IPS-NIHi7 (cell line): ENCODE data around the gene TTLL3.

Experiments
- DNase-seq: peaks from one replicate; pipeline ENCODE4 v3.0.0; 2012; ENCODE audit warnings: mixed read lengths; ENCODE audit errors: extremely low spot score

TTLL3 gene

DNA sequence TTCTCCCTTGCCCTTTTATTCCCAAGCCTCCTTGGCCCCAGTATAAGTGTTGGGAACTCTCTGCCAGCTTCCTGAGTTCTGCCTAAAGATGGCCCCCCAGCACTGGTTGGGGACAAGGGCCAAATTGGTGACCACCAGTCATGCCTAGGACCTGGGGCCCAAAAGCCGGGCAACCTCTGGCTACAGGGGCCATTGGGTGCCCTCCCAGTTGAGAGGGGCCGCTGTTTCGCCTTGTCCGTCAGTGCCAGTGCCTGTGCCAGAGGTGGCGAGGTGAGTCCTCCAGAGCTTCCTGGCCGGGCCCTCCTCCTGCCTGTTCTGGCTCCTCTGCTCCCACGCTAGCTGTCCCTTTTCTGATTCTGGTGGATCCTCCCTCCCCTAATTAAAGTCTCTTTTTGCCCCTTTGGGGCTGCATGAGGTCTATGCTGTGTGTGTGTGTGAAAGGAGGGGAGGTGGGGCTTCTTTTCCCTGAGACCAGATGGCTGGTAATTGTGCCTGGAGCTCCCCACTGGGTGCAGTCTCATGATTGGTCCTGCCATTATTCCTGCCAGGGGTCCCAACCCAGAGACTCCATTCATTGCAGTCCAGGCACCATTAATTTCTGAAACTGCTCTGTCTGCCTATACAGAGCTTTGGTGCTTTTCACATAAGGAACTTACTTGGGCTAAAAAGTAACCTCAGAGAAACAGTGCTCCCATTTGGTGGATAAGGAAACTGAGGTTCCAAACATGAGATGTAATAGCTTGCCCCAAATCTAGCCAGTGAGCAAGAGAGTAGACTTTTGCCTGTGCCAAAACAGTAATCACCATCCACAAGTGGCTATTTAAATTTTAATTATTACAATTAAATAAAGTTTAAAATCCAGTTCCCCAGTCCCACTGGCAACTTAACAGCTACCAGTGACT is 3.1 kb upstream of the TTLL3 start:
- no peak for DNase-seq

DNA sequence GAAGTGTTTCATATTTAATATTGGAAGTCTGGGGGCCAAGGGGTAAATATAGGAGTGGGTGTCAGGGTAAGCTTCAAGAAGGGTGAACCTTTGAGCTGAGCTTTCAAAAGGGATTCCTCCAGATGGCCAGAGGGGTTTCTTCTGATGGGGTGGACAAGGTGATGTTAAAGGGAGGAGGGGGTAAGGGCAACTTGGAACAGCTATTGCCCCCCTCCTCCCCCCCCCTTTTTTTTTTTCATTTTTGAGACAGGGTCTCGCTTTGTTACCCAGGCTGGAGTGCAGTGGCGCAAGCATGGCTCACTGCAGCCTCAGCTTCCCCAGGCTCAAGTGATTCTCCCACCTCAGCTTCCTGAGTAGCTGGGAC is 2.1 kb upstream of the TTLL3 start:
- no peak for DNase-seq

DNA sequence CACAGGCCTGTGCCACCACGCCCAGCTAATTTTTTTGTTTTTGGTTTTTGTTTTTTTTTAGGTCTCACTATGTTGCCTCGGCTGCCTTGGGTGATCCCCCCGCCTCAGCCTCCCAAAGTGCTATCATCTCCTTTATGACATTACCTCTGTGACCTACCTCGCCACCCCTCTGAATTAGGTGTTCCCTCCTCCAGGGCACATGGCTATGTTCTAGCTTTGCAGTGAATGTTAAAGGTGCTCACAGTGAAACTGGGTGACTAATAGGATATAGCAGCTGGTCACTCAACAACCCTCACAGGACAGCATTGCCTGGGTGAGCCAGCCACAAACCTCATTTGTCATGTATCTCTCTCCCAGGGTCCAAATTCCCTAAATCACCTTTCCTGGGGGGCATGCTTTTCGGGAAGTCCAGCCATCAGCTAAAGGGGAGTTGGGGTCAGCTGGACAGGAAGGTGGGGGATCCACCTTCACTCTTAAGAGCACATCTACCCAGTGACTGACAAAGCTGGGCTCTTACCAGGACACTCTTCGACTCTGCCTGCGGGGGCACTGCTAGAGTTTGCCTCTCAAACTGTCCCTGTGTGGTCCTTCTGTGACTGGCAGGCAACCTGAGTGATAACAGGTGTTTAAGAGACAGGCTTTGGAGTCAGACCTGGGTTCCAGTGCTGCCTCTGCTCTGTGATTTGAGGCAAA is 1.6 kb upstream of the TTLL3 start:
- peak; percentile 56 for DNase-seq

DNA sequence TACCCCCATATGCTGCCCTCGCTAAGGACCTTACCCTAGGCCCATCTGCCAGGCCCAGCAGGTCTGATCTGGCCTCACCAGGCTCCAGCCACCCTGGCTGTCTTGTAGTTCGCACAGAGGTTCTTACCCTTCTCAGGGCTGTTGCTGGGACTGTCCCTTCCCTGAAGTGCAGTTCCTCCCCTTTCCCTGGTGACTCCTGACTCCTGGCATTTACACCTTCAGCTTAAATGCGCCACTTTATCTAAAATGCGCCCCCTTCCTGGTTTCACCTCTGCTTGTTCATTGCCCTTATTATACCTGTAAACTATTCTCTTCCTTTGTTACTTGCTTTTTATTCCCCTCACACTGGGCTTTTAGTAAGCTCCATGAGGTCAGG is 835 bp upstream of the TTLL3 start:
- DNase-seq, result no peak

DNA sequence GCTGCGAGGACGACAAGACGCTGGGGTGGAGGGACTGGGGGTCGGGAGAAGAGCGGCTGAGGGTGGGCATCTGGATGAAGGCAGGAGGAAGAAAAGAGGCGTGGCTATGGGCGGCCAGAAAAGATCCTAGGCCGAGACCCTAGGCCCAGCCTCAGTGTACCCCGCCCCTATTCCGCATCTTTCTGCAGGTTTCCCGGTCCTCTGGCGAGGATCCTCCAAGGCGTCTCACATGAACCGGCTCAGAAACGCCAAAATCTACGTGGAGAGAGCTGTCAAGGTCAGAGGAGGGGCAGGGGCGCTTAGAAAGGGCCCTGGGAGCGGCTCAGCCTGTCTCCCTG is 340 bp downstream of the TTLL3 start:
- peak; percentile 59 for DNase-seq

DNA sequence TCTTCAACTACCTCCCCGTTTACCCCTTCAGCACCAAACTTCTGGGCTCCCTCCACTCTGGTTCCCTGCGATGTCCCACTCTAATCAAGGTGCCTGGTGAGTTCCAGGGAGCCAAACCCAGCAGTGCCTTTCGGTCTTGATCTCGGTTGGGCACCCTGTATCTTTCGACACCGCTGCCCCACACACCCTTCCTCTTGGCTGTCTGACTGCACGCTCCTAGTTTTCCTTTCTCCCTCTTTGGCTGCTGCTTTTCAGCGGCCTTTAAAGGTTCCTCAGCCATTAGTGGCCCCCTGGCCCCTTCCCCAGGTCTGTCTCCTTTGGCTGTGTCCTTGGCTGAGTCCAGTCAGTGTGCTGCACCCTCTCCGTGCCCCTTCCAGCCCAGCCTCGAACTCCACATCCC is 784 bp downstream of the TTLL3 start:
- no peak for DNase-seq

DNA sequence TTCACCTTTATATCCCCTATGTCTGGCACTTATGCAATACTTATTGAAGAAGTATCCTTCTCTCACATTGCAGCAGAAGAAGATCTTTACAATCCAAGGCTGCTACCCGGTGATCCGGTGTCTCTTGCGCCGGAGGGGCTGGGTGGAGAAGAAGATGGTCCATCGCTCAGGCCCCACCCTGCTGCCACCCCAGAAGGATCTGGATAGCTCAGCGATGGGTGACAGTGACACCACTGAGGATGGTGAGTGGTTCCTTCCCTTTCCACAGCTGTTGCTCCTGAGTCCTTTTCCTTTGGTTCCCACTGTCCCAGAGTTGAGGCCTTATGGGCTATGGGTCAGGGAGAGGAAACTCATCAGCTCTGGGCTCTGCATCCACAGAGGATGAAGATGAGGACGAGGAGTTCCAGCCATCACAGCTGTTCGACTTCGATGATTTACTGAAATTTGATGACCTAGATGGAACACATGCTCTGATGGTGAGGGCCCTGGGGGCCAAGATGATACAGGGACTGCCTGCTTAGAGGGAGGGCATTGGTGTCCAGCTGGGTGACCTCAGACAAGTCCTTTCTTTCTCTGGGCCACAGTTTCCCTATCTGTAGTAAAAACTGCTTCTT is 2.9 kb downstream of the TTLL3 start:
- DNase-seq, result no peak

DNA sequence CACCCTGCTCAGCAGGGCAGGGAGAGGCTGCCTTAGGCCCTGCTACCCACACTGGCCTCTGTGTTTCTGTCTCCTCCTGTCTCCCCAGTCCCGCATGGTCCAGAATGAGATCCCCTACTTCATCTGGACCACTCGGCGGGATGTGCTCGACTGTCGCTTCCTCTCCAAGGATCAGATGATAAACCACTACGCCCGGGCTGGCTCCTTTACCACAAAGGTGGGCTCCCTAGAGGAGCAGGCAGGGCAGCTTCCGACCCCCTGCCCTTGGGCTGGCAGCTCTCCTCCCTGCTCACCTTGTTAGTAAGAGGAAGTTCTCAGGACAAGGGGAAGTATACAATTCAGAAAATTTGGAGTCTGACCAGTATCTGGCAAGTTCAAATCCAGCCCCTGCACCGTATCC is 5.9 kb downstream of the TTLL3 start:
- DNase-seq, result no peak

DNA sequence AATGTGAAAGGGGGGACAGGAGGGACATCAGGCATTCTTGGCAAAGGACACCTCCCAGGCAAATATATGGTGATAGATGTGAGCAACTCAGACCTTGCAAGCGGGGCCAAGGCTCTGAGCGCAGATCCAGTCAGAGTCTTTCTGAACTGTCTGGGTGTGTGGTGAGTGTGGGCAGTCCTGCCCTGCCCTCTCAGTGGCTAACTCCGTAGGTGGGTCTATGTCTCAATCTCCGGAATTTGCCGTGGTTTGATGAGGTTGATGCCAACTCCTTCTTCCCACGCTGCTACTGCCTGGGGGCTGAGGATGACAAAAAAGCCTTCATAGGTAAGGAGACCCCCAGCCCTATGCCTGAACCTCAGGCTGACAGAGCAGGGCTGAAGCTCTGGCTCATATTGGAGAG is 7.4 kb downstream of the TTLL3 start:
- no peak for DNase-seq

DNA sequence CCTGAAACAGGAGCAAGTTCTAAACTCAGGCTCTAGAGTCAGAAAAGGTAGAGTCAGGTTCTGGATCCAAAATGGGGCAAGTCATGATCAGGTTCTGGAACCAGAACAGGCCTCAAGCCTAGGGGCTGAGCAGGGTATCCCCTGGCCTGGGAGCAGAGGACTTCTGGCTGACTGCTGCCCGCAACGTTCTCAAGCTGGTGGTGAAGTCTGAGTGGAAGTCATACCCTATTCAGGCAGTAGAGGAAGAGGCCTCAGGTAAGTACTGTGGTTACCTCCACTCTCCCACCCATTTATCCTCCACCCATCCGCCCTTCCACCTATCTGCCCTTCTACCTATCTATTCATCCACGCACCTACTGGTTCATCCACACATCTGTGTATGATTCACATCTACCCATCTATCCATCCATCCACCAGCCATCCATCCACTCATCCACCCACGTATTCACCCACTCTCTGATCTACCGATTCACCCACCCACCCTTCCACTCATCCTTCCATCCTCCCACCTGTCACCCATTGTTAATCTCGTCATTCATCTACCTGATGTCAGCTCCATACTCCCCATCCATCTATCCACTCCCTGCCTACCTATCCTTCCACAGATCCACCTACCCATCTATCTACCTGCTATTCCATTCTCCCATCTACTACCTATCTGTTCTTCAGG is 8.7 kb downstream of the TTLL3 start:
- no peak for DNase-seq

DNA sequence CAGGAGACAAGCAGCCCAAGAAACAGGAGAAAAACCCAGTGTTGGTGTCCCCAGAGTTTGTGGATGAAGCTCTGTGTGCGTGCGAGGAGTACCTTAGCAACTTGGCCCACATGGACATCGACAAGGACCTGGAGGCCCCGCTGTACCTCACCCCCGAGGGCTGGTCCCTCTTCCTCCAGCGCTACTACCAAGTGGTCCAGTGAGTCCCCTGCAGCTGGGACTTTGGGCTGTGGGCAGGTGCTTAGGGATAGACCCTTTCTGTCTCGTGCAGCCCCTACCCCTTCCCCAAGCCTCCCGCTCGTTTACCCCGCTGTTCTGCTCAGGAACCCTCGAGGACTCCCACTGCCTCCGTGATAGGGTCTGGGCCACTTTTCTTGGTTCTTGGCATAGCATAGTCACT is 10.5 kb downstream of the TTLL3 start:
- no peak for DNase-seq

DNA sequence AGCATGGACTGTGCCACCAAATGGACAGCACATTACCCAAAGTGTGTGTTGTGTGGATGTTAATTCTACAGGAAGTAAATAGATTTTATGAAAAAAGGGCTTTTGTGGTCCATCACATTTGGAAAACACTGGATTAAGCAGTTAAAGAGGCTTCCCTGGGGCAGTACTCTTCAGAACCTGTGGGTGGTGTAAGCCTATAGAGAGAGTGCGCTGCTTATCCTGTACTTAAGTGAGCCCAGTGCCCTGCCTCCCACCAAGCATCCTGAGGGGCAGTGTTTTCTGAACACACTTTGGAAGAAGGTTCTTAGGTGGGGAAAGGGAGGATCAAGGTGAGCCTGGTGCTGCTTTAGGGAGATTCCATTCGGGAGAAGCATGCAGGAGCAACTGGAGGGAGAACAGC is 10.9 kb downstream of the TTLL3 start:
- peak; percentile 66 for DNase-seq

DNA sequence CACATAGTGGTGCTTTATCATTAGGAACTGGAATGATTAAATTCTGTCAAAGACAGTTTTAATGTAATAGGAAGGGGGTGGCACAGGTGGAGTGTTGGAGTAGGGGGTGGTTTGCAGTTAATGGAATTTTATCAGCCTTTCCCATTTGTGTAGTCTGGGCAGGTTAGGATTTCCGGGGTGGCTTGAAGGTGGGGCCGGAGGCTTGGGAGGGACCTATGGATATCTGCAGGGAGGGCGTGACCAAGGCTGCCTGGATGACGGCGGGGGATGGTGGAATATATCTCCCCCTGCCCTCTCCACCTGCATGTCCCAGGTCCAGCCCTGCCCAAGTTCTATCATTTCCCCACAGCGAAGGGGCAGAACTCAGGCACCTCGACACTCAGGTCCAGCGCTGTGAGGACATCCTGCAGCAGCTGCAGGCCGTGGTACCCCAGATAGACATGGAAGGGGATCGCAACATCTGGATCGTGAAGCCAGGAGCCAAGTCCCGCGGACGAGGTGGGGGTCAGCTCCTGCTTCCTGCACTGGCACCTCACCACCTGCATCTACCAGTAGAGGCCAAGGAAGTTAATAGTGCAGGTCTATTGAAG is 15.5 kb downstream of the TTLL3 start:
- no peak for DNase-seq

DNA sequence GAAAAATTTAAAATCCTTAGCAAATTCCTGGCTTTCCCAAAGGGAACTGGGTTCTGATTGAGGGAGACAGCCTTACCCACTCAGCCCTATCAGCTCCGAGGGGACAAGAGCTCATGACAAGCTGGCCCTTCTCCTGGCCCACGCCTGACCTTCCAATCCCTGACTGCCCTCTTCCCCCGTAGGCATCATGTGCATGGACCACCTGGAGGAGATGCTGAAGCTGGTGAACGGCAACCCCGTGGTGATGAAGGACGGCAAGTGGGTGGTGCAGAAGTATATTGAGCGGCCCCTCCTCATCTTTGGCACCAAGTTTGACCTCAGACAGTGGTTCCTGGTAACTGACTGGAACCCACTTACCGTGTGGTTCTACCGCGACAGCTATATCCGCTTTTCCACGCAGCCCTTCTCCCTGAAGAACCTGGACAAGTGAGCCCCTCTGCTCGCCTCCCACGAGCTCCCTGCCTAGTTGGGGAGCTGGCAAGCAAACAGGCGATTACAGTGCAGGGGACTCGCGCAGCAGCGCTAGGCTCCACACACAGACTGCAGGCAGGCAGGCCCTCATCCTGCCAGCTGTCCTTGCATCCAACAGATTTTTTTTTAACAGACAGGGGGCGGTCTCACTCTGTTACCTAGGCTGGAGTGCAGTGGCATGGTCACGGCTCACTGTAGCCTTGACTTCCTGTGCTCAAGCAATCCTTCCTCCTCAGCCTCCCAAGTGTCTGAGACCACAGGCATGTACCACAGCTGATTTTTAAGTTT is 16.9 kb downstream of the TTLL3 start:
- DNase-seq, result peak; percentile 76

DNA sequence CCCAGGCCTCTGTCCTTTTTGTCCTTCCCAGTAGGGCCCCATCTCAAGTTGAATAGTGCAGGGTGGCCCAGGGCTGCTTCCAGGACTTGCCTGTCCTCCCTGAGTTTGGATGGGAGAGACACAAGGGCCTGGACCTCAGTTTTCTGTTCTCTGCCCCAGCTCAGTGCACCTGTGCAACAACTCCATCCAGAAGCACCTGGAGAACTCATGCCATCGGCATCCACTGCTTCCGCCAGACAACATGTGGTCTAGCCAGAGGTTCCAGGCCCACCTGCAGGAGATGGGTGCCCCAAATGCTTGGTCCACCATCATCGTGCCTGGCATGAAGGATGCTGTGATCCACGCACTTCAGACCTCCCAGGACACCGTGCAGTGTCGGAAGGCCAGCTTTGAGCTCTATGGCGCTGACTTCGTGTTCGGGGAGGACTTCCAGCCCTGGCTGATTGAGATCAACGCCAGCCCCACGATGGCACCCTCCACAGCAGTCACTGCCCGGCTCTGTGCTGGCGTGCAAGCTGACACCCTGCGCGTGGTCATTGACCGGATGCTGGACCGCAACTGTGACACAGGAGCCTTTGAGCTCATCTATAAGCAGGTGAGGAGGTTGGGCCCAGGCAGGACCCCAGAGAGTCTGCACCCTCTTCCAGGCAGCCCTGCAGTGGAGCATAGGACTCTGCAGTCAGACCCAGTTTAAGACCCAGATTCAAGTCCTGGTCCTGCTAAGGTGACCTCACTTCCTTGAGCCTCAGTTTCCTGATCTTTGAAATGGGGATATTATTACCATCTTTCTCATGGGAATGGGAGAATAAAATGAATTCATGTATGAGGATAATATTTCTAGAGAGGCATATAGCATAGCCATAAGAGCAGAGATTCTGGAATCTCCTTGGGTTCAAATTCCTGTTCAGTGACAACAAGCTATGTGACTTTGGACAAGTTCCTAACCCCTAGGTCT is 19.0 kb downstream of the TTLL3 start:
- no peak for DNase-seq

DNA sequence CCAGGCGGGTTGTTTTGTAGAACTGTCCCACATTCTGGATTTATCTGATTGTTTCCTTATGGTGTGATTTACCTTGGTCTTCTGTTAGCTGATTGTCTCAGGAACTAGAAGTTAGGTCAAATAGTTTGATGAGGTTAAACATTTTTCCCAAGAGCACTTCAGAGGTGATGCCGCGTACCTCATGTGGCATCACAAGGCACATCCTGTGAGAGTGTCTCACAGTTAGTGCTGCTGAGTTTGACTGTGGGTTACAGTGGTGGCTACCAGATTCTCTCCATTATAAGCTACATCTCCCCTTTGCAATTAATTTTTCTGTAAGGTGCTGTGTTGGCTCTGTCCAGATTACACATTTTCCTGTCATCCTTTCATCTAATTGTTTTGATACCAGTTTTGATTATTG is 21.2 kb downstream of the TTLL3 start:
- no peak for DNase-seq

DNA sequence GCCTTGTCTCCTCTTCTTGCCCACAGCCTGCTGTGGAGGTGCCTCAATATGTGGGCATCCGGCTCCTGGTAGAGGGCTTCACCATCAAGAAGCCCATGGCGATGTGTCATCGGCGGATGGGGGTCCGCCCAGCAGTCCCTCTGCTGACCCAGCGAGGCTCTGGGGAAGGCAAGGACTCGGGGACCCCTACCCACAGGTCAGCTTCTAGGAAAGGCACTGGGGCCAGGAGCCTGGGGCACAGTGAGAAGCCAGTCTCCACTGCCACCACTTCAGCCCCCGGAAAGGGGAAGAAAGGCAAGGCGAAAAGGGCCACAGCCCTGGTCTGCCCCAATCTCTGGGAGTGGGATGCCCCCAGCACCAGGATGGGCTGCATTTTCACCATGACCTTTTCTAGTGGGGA is 23.0 kb downstream of the TTLL3 start:
- DNase-seq, result no peak

DNA sequence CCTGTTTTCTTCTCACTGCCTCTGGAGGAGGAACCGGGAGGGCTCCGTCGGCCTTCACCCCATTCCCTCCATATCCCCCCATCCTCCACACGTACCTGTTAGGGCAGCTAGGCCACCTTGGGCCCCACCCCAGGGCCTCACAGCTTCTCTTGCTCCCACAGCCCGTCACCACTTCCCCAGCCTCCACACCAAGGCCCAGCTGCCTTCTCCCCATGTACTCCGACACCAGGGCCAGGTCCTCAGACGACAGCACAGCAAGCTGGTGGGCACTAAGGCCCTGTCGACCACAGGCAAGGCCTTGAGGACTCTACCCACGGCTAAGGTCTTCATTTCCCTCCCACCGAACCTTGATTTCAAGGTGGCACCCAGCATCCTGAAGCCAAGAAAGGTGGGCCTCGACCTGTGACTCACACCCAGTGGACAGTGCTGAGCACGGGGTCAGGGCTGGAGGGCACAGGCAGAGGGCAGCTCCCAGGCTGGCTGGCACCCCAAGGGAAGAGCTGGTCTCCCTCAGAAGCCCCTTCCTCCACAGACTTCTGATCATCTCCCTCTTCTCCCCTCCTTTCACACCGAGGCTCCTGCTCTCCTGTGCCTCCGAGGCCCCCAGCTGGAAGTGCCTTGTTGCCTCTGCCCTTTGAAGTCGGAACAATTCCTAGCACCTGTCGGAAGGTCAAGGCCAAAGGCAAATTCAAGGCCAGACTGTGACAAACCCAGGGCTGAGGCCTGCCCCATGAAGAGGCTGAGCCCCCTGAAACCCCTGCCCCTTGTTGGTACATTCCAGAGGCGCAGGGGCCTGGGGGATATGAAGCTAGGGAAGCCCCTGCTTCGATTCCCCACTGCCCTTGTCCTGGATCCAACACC is 24.7 kb downstream of the TTLL3 start:
- no peak for DNase-seq
